ENCODE data around the gene PPM1G. TPM values are rescaled to one million over a fixed set of nuclear protein-coding genes. Genes with fewer than 3 reads are reported as not detected.
"Not testable (repeated sequence)": the region's sequence is repeated elsewhere in the genome, so short reads cannot be mapped to it uniquely, and the experiment has no call there.

The PPM1G gene
- total RNA-seq, 3 donors from 2014 or later (not counting 1 experiment from before 2014, with no cell fraction given), result 63.9 to 73.8 (median 69.5) TPM

- H3K36me3 Mint-ChIP-seq, result peaks cover 5% of the 10 kb centered on the region
- ATAC-seq, result peak; percentile 84 to 97 (median 90)
- intact Hi-C loops (cut with micrococcal nuclease), result loop anchor here (1.0 to 5.0 kb wide), 3 partner anchors 19 to 58 kb away; partner anchors contain the start of genes EIF2B4, PPM1G and SNX17
Measured at GRCh38 chr2:27428213-27428977, 19.0 kb upstream of the PPM1G start, which contains the start of gene NRBP1. TSS of gene NRBP1 (plus strand) at chr2:27428631. CDS start at chr2:27433274, 4,643 bp downstream.

GRCh38 chr2:27427863-27428212 lies 18.4 kb upstream of the PPM1G start:
- Histone ChIP-seq H3K27ac (ENCODE audit: low read length) (peak overlapping the region; percentile 78), H3K36me3 (ENCODE audit: control insufficient read depth, insufficient read depth, low read length) (peaks cover 1% of the 10 kb centered on the region), H3K9me3 (ENCODE audit: control insufficient read depth, insufficient read depth, low read length) (no peaks in the 10 kb centered on the region), H3K4me1 (ENCODE audit: control insufficient read depth, insufficient read depth, low read length) (peaks cover 28% of the 10 kb centered on the region), H3K4me3 (ENCODE audit: low read length) (peak overlapping the region; percentile 69), H3K27me3 (ENCODE audit: control insufficient read depth, insufficient read depth, low read length) (no peaks in the 10 kb centered on the region)
- Mint-ChIP-seq H3K27me3 (ENCODE audit: low read depth in 2 of 2) (no peaks in the 10 kb centered on the region), H3K4me1 (peaks cover 37 to 40% of the 10 kb centered on the region in 2 donors), H3K27ac (peak overlapping the region; percentile 94 to 97), H3K9me3 (no peaks in the 10 kb centered on the region), H3K4me3 (peak overlapping the region; percentile 95), H3K36me3 (no peaks in the 10 kb centered on the region)
- intact Hi-C loops (cut with micrococcal nuclease), result loop anchor here (1.0 to 5.0 kb wide), 3 partner anchors 19 to 58 kb away; partner anchors contain the start of genes EIF2B4, PPM1G and SNX17
- WGBS (ENCODE audit: insufficient coverage), result 38% methylated on average over 6 of the region's 7 CpGs
- DNase-seq (no peak), ATAC-seq (no peak)
- TF ChIP-seq CTCF (IDR thresholded peaks at IDR 0.05), result no peak

More at GRCh38 chr2:27428213-27428977, 19.0 kb upstream of the PPM1G start, which contains the start of gene NRBP1:
- Histone ChIP-seq H3K36me3 (ENCODE audit: control insufficient read depth, insufficient read depth, low read length) (peaks cover 5% of the 10 kb centered on the region), H3K4me1 (ENCODE audit: control insufficient read depth, insufficient read depth, low read length) (peaks cover 28% of the 10 kb centered on the region), H3K9me3 (ENCODE audit: control insufficient read depth, insufficient read depth, low read length) (no peaks in the 10 kb centered on the region), H3K27ac (ENCODE audit: low read length) (peak within 1 kb of the TSS; percentile 78), H3K27me3 (ENCODE audit: control insufficient read depth, insufficient read depth, low read length) (no peaks in the 10 kb centered on the region), H3K4me3 (ENCODE audit: low read length) (peak within 1 kb of the TSS; percentile 69)
- Mint-ChIP-seq H3K9me3 (no peaks in the 10 kb centered on the region), H3K4me3 (peak within 1 kb of the TSS; percentile 95), H3K27ac (peak within 1 kb of the TSS; percentile 94 to 97), H3K27me3 (ENCODE audit: low read depth in 2 of 2) (no peaks in the 10 kb centered on the region), H3K4me1 (peaks cover 42 to 45% of the 10 kb centered on the region in 2 donors)
- no peak for TF ChIP-seq CTCF (IDR thresholded peaks at IDR 0.05)
- DNase-seq, result peak; percentile 94 to 95
- WGBS (ENCODE audit: insufficient coverage), result under 1% methylated on average over 75 of the region's 75 CpGs

- not testable (repeated sequence) for H3K4me3 ChIP-seq (ENCODE audit: low read length); H3K9me3 ChIP-seq (ENCODE audit: control insufficient read depth, insufficient read depth, low read length); H3K36me3 Mint-ChIP-seq; H3K9me3 Mint-ChIP-seq; H3K36me3 ChIP-seq (ENCODE audit: control insufficient read depth, insufficient read depth, low read length); H3K27me3 Mint-ChIP-seq (ENCODE audit: low read depth in 2 of 2); H3K4me3 Mint-ChIP-seq; DNase-seq; H3K27me3 ChIP-seq (ENCODE audit: control insufficient read depth, insufficient read depth, low read length); ATAC-seq; H3K27ac Mint-ChIP-seq; H3K27ac ChIP-seq (ENCODE audit: low read length)
- peaks cover 13% of the 10 kb centered on the region for H3K4me1 ChIP-seq (ENCODE audit: control insufficient read depth, insufficient read depth, low read length)
- 99% methylated on average over 10 of the region's 10 CpGs for WGBS (ENCODE audit: insufficient coverage)
- H3K4me1 Mint-ChIP-seq, result peaks cover 18 to 21% of the 10 kb centered on the region in 2 donors
- intact Hi-C loops (cut with micrococcal nuclease), result loop anchor here (5.0 kb wide), 1 partner anchor 33 kb away; no protein-coding TSS in a partner anchor
Measured at GRCh38 chr2:27425039-27425438, 15.6 kb upstream of the PPM1G start.

GRCh38 chr2:27422958-27423357 lies 13.6 kb upstream of the PPM1G start:
- H3K4me1 ChIP-seq (ENCODE audit: control insufficient read depth, insufficient read depth, low read length), result peaks cover 3% of the 10 kb centered on the region
- H3K4me3 Mint-ChIP-seq, result no peak overlapping the region
- DNase-seq (no peak), ATAC-seq (no peak)
- intact Hi-C loops (cut with micrococcal nuclease), result no loop called here
- 96% methylated on average over 2 of the region's 3 CpGs for WGBS (ENCODE audit: insufficient coverage)
- no peaks in the 10 kb centered on the region for H3K9me3 Mint-ChIP-seq
- no peak overlapping the region for H3K27ac ChIP-seq (ENCODE audit: low read length)
- no peaks in the 10 kb centered on the region for H3K36me3 Mint-ChIP-seq
- H3K9me3 ChIP-seq (ENCODE audit: control insufficient read depth, insufficient read depth, low read length), result no peaks in the 10 kb centered on the region
- no peak for TF ChIP-seq CTCF (IDR thresholded peaks at IDR 0.05)
- no peaks in the 10 kb centered on the region for H3K27me3 Mint-ChIP-seq (ENCODE audit: low read depth in 2 of 2)
- no peak overlapping the region for H3K27ac Mint-ChIP-seq
- no peaks in the 10 kb centered on the region for H3K27me3 ChIP-seq (ENCODE audit: control insufficient read depth, insufficient read depth, low read length)
- no peak overlapping the region for H3K4me3 ChIP-seq (ENCODE audit: low read length)
- H3K36me3 ChIP-seq (ENCODE audit: control insufficient read depth, insufficient read depth, low read length), result no peaks in the 10 kb centered on the region
- H3K4me1 Mint-ChIP-seq, result peaks cover 5% of the 10 kb centered on the region in 2 donors
